ENCODE data around the gene KISS1R.
"Not testable (repeated sequence)": the region's sequence is repeated elsewhere in the genome, so short reads cannot be mapped to it uniquely, and the experiment has no call there.

The KISS1R gene

GRCh38 chr19:873084-873483, 44.0 kb upstream of the KISS1R start:
- peaks cover 11 to 20% of the 10 kb centered on the region in 2 donors for H3K4me1 ChIP-seq (ENCODE audit: control insufficient read depth in 2 of 2, insufficient read depth in 2 of 2, low read length in 2 of 2)
- H3K4me3 ChIP-seq (ENCODE audit: low read length in 2 of 2) = no peak overlapping the region
- no peak overlapping the region for H3K9ac ChIP-seq (ENCODE audit: low read depth in 1 of 2, low read length in 2 of 2)
- H3K36me3 ChIP-seq (ENCODE audit: control insufficient read depth in 2 of 2, insufficient read depth in 2 of 2, low read length in 2 of 2) = peaks cover 13 to 14% of the 10 kb centered on the region in 2 donors
- H3K27ac ChIP-seq (ENCODE audit: low read depth in 2 of 2, low read length in 2 of 2) = peak overlapping the region; percentile 88 to 97
- no peaks in the 10 kb centered on the region for H3K27me3 ChIP-seq (ENCODE audit: control insufficient read depth in 2 of 2, insufficient read depth in 2 of 2, low read length in 2 of 2)
- H3K9me3 ChIP-seq (ENCODE audit: control insufficient read depth in 2 of 2, low read length in 2 of 2) = no peaks in the 10 kb centered on the region

- H3K9me3 ChIP-seq (ENCODE audit: control insufficient read depth in 2 of 2, low read length in 2 of 2) = no peaks in the 10 kb centered on the region
- no peak overlapping the region for H3K9ac ChIP-seq (ENCODE audit: low read depth in 1 of 2, low read length in 2 of 2)
- H3K4me1 ChIP-seq (ENCODE audit: control insufficient read depth in 2 of 2, insufficient read depth in 2 of 2, low read length in 2 of 2) = peaks cover 11 to 18% of the 10 kb centered on the region in 2 donors
- peak overlapping the region; percentile 88 to 97 for H3K27ac ChIP-seq (ENCODE audit: low read depth in 2 of 2, low read length in 2 of 2)
- H3K27me3 ChIP-seq (ENCODE audit: control insufficient read depth in 2 of 2, insufficient read depth in 2 of 2, low read length in 2 of 2) = no peaks in the 10 kb centered on the region
- no peak overlapping the region for H3K4me3 ChIP-seq (ENCODE audit: low read length in 2 of 2)
- peaks cover 10% of the 10 kb centered on the region in 2 donors for H3K36me3 ChIP-seq (ENCODE audit: control insufficient read depth in 2 of 2, insufficient read depth in 2 of 2, low read length in 2 of 2)
Measured at GRCh38 chr19:873561-874041, 43.5 kb upstream of the KISS1R start.

- peaks cover 7 to 8% of the 10 kb centered on the region in 2 donors for H3K4me1 ChIP-seq (ENCODE audit: control insufficient read depth in 2 of 2, insufficient read depth in 2 of 2, low read length in 2 of 2)
- no peak overlapping the region for H3K9ac ChIP-seq (ENCODE audit: low read depth in 1 of 2, low read length in 2 of 2)
- H3K27me3 ChIP-seq (ENCODE audit: control insufficient read depth in 2 of 2, insufficient read depth in 2 of 2, low read length in 2 of 2) = no peaks in the 10 kb centered on the region
- H3K27ac ChIP-seq (ENCODE audit: low read depth in 2 of 2, low read length in 2 of 2) = no peak overlapping the region
- no peaks in the 10 kb centered on the region for H3K9me3 ChIP-seq (ENCODE audit: control insufficient read depth in 2 of 2, low read length in 2 of 2)
- peaks cover 10 to 16% of the 10 kb centered on the region in 2 donors for H3K36me3 ChIP-seq (ENCODE audit: control insufficient read depth in 2 of 2, insufficient read depth in 2 of 2, low read length in 2 of 2)
- no peak overlapping the region for H3K4me3 ChIP-seq (ENCODE audit: low read length in 2 of 2)
Measured at GRCh38 chr19:875265-875879, 41.8 kb upstream of the KISS1R start.

- Histone ChIP-seq H3K9ac (ENCODE audit: low read depth in 1 of 2, low read length in 2 of 2) (no peak overlapping the region), H3K27me3 (ENCODE audit: control insufficient read depth in 2 of 2, insufficient read depth in 2 of 2, low read length in 2 of 2) (no peaks in the 10 kb centered on the region), H3K4me3 (ENCODE audit: low read length in 2 of 2) (no peak overlapping the region), H3K9me3 (ENCODE audit: control insufficient read depth in 2 of 2, low read length in 2 of 2) (no peaks in the 10 kb centered on the region), H3K4me1 (ENCODE audit: control insufficient read depth in 2 of 2, insufficient read depth in 2 of 2, low read length in 2 of 2) (peaks cover 7 to 8% of the 10 kb centered on the region in 2 donors), H3K36me3 (ENCODE audit: control insufficient read depth in 2 of 2, insufficient read depth in 2 of 2, low read length in 2 of 2) (peaks cover 12 to 19% of the 10 kb centered on the region in 2 donors), H3K27ac (ENCODE audit: low read depth in 2 of 2, low read length in 2 of 2) (no peak overlapping the region)
Measured at GRCh38 chr19:876089-876488, 41.0 kb upstream of the KISS1R start.

GRCh38 chr19:876780-877314, 40.3 kb upstream of the KISS1R start:
- Histone ChIP-seq H3K27ac (ENCODE audit: low read depth in 2 of 2, low read length in 2 of 2) (no peak overlapping the region), H3K4me3 (ENCODE audit: low read length in 2 of 2) (no peak overlapping the region), H3K9me3 (ENCODE audit: control insufficient read depth in 2 of 2, low read length in 2 of 2) (no peaks in the 10 kb centered on the region), H3K4me1 (ENCODE audit: control insufficient read depth in 2 of 2, insufficient read depth in 2 of 2, low read length in 2 of 2) (peaks cover 5 to 7% of the 10 kb centered on the region in 2 donors), H3K9ac (ENCODE audit: low read depth in 1 of 2, low read length in 2 of 2) (no peak overlapping the region), H3K36me3 (ENCODE audit: control insufficient read depth in 2 of 2, insufficient read depth in 2 of 2, low read length in 2 of 2) (peaks cover 20 to 27% of the 10 kb centered on the region in 2 donors), H3K27me3 (ENCODE audit: control insufficient read depth in 2 of 2, insufficient read depth in 2 of 2, low read length in 2 of 2) (no peaks in the 10 kb centered on the region)

GRCh38 chr19:877992-878660, 39.0 kb upstream of the KISS1R start:
- not testable (repeated sequence) for H3K27ac ChIP-seq (ENCODE audit: low read depth in 2 of 2, low read length in 2 of 2); H3K4me1 ChIP-seq (ENCODE audit: control insufficient read depth in 2 of 2, insufficient read depth in 2 of 2, low read length in 2 of 2); H3K4me3 ChIP-seq (ENCODE audit: low read length in 2 of 2); H3K9me3 ChIP-seq (ENCODE audit: control insufficient read depth in 2 of 2, low read length in 2 of 2); H3K27me3 ChIP-seq (ENCODE audit: control insufficient read depth in 2 of 2, insufficient read depth in 2 of 2, low read length in 2 of 2); H3K9ac ChIP-seq (ENCODE audit: low read depth in 1 of 2, low read length in 2 of 2)
- H3K36me3 ChIP-seq (ENCODE audit: control insufficient read depth in 2 of 2, insufficient read depth in 2 of 2, low read length in 2 of 2) = peaks cover 28 to 38% of the 10 kb centered on the region in 2 donors

GRCh38 chr19:878751-879561, 38.2 kb upstream of the KISS1R start:
- H3K4me1 ChIP-seq (ENCODE audit: control insufficient read depth in 2 of 2, insufficient read depth in 2 of 2, low read length in 2 of 2); H3K9me3 ChIP-seq (ENCODE audit: control insufficient read depth in 2 of 2, low read length in 2 of 2); H3K4me3 ChIP-seq (ENCODE audit: low read length in 2 of 2); H3K27ac ChIP-seq (ENCODE audit: low read depth in 2 of 2, low read length in 2 of 2); H3K27me3 ChIP-seq (ENCODE audit: control insufficient read depth in 2 of 2, insufficient read depth in 2 of 2, low read length in 2 of 2); H3K9ac ChIP-seq (ENCODE audit: low read depth in 1 of 2, low read length in 2 of 2): not testable (repeated sequence)
- peaks cover 28 to 44% of the 10 kb centered on the region in 2 donors for H3K36me3 ChIP-seq (ENCODE audit: control insufficient read depth in 2 of 2, insufficient read depth in 2 of 2, low read length in 2 of 2)

GRCh38 chr19:879711-880438, 37.3 kb upstream of the KISS1R start:
- Histone ChIP-seq H3K4me1 (ENCODE audit: control insufficient read depth in 2 of 2, insufficient read depth in 2 of 2, low read length in 2 of 2) (no peaks in the 10 kb centered on the region), H3K36me3 (ENCODE audit: control insufficient read depth in 2 of 2, insufficient read depth in 2 of 2, low read length in 2 of 2) (peaks cover 28 to 46% of the 10 kb centered on the region in 2 donors), H3K4me3 (ENCODE audit: low read length in 2 of 2) (no peak overlapping the region)

GRCh38 chr19:881385-882071, 35.6 kb upstream of the KISS1R start:
- H3K4me1 ChIP-seq (ENCODE audit: control insufficient read depth in 2 of 2, insufficient read depth in 2 of 2, low read length in 2 of 2) = no peaks in the 10 kb centered on the region
- H3K36me3 ChIP-seq (ENCODE audit: control insufficient read depth in 2 of 2, insufficient read depth in 2 of 2, low read length in 2 of 2) = peaks cover 34 to 53% of the 10 kb centered on the region in 2 donors
- no peak overlapping the region for H3K9ac ChIP-seq (ENCODE audit: low read depth in 1 of 2, low read length in 2 of 2)
- no peaks in the 10 kb centered on the region for H3K9me3 ChIP-seq (ENCODE audit: control insufficient read depth in 2 of 2, low read length in 2 of 2)
- H3K27ac ChIP-seq (ENCODE audit: low read depth in 2 of 2, low read length in 2 of 2) = no peak overlapping the region
- no peaks in the 10 kb centered on the region for H3K27me3 ChIP-seq (ENCODE audit: control insufficient read depth in 2 of 2, insufficient read depth in 2 of 2, low read length in 2 of 2)
- no peak overlapping the region for H3K4me3 ChIP-seq (ENCODE audit: low read length in 2 of 2)

More at GRCh38 chr19:879711-880438, 37.3 kb upstream of the KISS1R start:
- no peaks in the 10 kb centered on the region for H3K9me3 ChIP-seq (ENCODE audit: control insufficient read depth in 2 of 2, low read length in 2 of 2)
- no peaks in the 10 kb centered on the region for H3K27me3 ChIP-seq (ENCODE audit: control insufficient read depth in 2 of 2, insufficient read depth in 2 of 2, low read length in 2 of 2)
- H3K9ac ChIP-seq (ENCODE audit: low read depth in 1 of 2, low read length in 2 of 2) = no peak overlapping the region
- no peak overlapping the region for H3K27ac ChIP-seq (ENCODE audit: low read depth in 2 of 2, low read length in 2 of 2)

All from mucosa of rectum (tissue), 2 donors.